ENCODE data around the gene CEACAM19. TPM values are rescaled to one million over a fixed set of nuclear protein-coding genes. Genes with fewer than 3 reads are reported as not detected.

CEACAM19 gene
- total and polyA plus RNA-seq, 2 of the 4 experiments (the other 2 are of a cell fraction) = 0.72 to 9.3 TPM

GRCh38 chr19:44644402-44645016 lies 26.8 kb upstream of the CEACAM19 start (continued):
- no peak for TF ChIP-seq RAD21 (IDR thresholded peaks at IDR 0.05; ENCODE audit: low read length)

DNA sequence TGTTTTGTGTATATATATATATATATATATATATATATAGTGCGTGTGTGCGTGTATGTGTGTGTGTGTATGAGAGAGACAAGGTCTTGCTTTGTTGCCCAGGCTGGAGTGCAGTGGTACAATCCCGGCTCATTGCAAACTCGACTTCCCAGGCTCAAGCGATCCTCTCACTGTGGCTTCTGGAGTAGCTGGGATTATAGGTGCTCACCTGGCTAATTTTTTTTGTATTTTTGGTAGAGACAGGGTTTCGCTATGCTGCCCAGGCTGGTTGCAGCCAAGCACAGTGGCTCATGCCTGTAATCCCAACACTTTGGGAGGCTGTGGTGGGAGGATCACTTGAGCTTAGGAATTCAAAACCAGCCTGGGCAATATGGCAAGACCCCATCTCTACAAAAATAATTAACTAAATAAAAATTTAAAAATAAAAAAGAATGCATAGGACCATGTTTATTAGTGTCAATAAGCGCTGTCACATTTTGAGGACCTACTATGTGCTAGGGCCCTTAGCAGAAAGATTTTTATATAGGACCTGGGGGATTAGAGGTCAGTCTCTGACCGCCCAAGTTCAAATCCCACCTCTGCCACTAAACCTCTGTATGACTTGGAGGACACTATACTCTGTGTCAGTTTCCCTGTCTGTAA lies 25.8 kb upstream of the CEACAM19 start:
- Histone ChIP-seq H3K9me3 (ENCODE audit: control insufficient read depth, insufficient read depth, low read length) (no peaks in the 10 kb centered on the region), H3K4me3 (ENCODE audit: insufficient read depth, low read depth, low read length) (peak overlapping the region; percentile 35), H2AK9ac (replicated peaks; ENCODE audit: low read depth, low read length, poor library complexity) (no peak overlapping the region), H3K14ac (replicated peaks; ENCODE audit: low read depth, low read length) (peak overlapping the region; percentile 68; the same call in 1 of the 2 replicates), H2BK15ac (ENCODE audit: low read depth, low read length) (no peak overlapping the region), H3K4me2 (ENCODE audit: low read depth, low read length) (peak overlapping the region; percentile 87), H3K79me1 (ENCODE audit: low read depth in 1 of 2, low read length in 2 of 2) (peaks cover 42 to 69% of the 10 kb centered on the region in 2 experiments), H3K27me3 (ENCODE audit: control insufficient read depth, insufficient read depth, low read length) (no peaks in the 10 kb centered on the region), H3K27ac (ENCODE audit: insufficient read depth, low read length) (0 out of 2 replicates have a peak overlapping the region, but pooled peaks have one; percentile 49), H3K9ac (ENCODE audit: low read depth, low read length) (no peak overlapping the region), H3K4me1 (ENCODE audit: control insufficient read depth, insufficient read depth, low read length) (peaks cover 16% of the 10 kb centered on the region), H4K5ac (ENCODE audit: low read depth, low read length) (no peak overlapping the region), H2BK20ac (ENCODE audit: low read depth, low read length) (no peak overlapping the region), H2AFZ (replicated peaks; ENCODE audit: low read length, poor library complexity) (no peak overlapping the region), H3K36me3 (ENCODE audit: control insufficient read depth, insufficient read depth, low read length) (peaks cover 34% of the 10 kb centered on the region), H2BK5ac (ENCODE audit: low read depth, low read length, poor library complexity, severe bottlenecking) (no peak overlapping the region), H4K20me1 (ENCODE audit: insufficient read depth, low read length) (peaks cover 53% of the 10 kb centered on the region), H4K91ac (ENCODE audit: insufficient read depth, low read depth, low read length) (no peak overlapping the region), H3K23ac (ENCODE audit: low read depth, low read length) (peak overlapping the region; percentile 24; the same call in 1 of the 2 replicates), H3K18ac (ENCODE audit: low read depth, low read length) (no peak overlapping the region), H2AK5ac (ENCODE audit: low read depth, low read length) (peak overlapping the region; percentile 71; the same call in 1 of the 2 replicates), H3K56ac (ENCODE audit: extremely low read depth, insufficient read depth, low read length) (no peak overlapping the region), H3K4ac (ENCODE audit: low read depth, low read length) (peak overlapping the region; percentile 64), H2BK120ac (ENCODE audit: low read depth, low read length) (no peak overlapping the region), H4K8ac (ENCODE audit: low read depth in 2 of 2, low read length in 2 of 2) (no peak overlapping the region; a peak in 1 of 4 replicates), H3K9me1 (ENCODE audit: insufficient read depth, low read length) (peaks cover 37% of the 10 kb centered on the region)
- dilution Hi-C loops (cut with HindIII; ENCODE audit: low sequenced_read_pairs, unreplicated experiment) (no loop called here), intact Hi-C loops (cut with micrococcal nuclease) (loop anchor here (2.0 kb wide), 1 partner anchor 57 kb away; no protein-coding TSS in a partner anchor), in situ Hi-C loops (cut with MboI; ENCODE audit: low sequenced_read_pairs) (no loop called here)
- ChIA-PET POLR2A (ENCODE audit: unreplicated experiment) (no interaction called here), CTCF (interaction anchor here (1.7 kb wide), 1 partner anchor 75 kb away, joined by 6 read pairs; no protein-coding TSS in a partner anchor)
- no CpG with 5 or more reads among the region's 8 CpGs for WGBS, 2 experiments (ENCODE audit: extremely low coverage in 2 of 2, insufficient read length in 1 of 2)
- TF ChIP-seq MAZ (IDR thresholded peaks at IDR 0.05; ENCODE audit: borderline replicate concordance, low read depth, low read length) = no peak
- DNase-seq = no peak
- BruUV-seq (replicated peaks) = no TSS peak
- no peak for ATAC-seq (ENCODE audit: low read depth)

Measured in IMR-90 (cell line).